ENCODE results near the gene ZNF335.
"Not testable (repeated sequence)": the region's sequence is repeated elsewhere in the genome, so short reads cannot be mapped to it uniquely, and the experiment has no call there.

The ZNF335 gene

GRCh38 chr20:46002008-46002407, 30.0 kb upstream of the ZNF335 start:
- no peak for DNase-seq

GRCh38 chr20:46001498-46001897, 29.5 kb upstream of the ZNF335 start:
- no peak for DNase-seq

- no peak for DNase-seq
Measured at GRCh38 chr20:46000262-46000996, 28.4 kb upstream of the ZNF335 start.

GRCh38 chr20:45999557-46000261, 27.7 kb upstream of the ZNF335 start:
- DNase-seq = no peak

GRCh38 chr20:45998761-45999160, 26.8 kb upstream of the ZNF335 start:
- DNase-seq = peak; percentile 13

- DNase-seq = no peak
Measured at GRCh38 chr20:45998337-45998736, 26.3 kb upstream of the ZNF335 start.

GRCh38 chr20:45997187-45997586, 25.2 kb upstream of the ZNF335 start:
- DNase-seq = no peak

- not testable (repeated sequence) for DNase-seq
Measured at GRCh38 chr20:45995495-45996097, 23.6 kb upstream of the ZNF335 start.

- DNase-seq = no peak
Measured at GRCh38 chr20:45994761-45995493, 22.9 kb upstream of the ZNF335 start.

GRCh38 chr20:45993197-45993951, 21.4 kb upstream of the ZNF335 start:
- no peak for DNase-seq

- DNase-seq = no peak
Measured at GRCh38 chr20:45991616-45992015, 19.6 kb upstream of the ZNF335 start.

GRCh38 chr20:45988830-45989229, 16.8 kb upstream of the ZNF335 start:
- not testable (repeated sequence) for DNase-seq

- DNase-seq = peak; percentile 36
Measured at GRCh38 chr20:45987108-45987780, 15.2 kb upstream of the ZNF335 start.

GRCh38 chr20:45985573-45985972, 13.6 kb upstream of the ZNF335 start:
- DNase-seq = no peak

- no peak for DNase-seq
Measured at GRCh38 chr20:45983279-45983743, 11.3 kb upstream of the ZNF335 start.

GRCh38 chr20:45981261-45981660, 9.3 kb upstream of the ZNF335 start:
- DNase-seq = no peak

- no peak for DNase-seq
Measured at GRCh38 chr20:45976086-45976485, 4.1 kb upstream of the ZNF335 start.

- no peak for DNase-seq
Measured at GRCh38 chr20:45975686-45976085, 3.7 kb upstream of the ZNF335 start.

GRCh38 chr20:45974896-45975565, 3.0 kb upstream of the ZNF335 start:
- no peak for DNase-seq

- no peak for DNase-seq
Measured at GRCh38 chr20:45972500-45973183, 639 bp upstream of the ZNF335 start.

- DNase-seq = peak; percentile 60
Measured at GRCh38 chr20:45971425-45971674, 653 bp downstream of the ZNF335 start.
